IMR-90 (cell line): Measurements from ENCODE around the gene TFB2M. TPM values are rescaled to one million over a fixed set of nuclear protein-coding genes. Genes with fewer than 3 reads are reported as not detected.
A peak's percentile ranks its signal among the peaks of the same experiment; 100 is the strongest.

Experiments used
- ATAC-seq: fragments of 200-7000 bp; cut with Tn5 transposase; 2 replicates; pipeline ENCODE4 v1.9.1; 2020; ENCODE audit warnings: low read depth, mild to moderate bottlenecking, moderate library complexity
- BruUV-seq: library from RNA; stranded (reverse); fragments of 400-500 nt; replicated peaks from 2 replicates; lab custom pipeline; 2021; lab: Mats Ljungman, UMichigan
- CTCF ChIA-PET: fragments of 300-600 bp; formaldehyde crosslinking; extraction: SDS; loops from one replicate; lab custom pipeline; 2021; ENCODE audit warnings: antibody characterized with exemption; lab: Yijun Ruan, JAX
- POLR2A ChIA-PET: fragments of 300-600 bp; sonication (Branson Sonifier 250); formaldehyde crosslinking; loops from one replicate; lab custom pipeline; 2022; ENCODE audit warnings: antibody characterized with exemption; ENCODE audit not compliant: unreplicated experiment; lab: Charles Lee
- DNase-seq: peaks from one replicate; pipeline ENCODE4 v3.0.0; 2013
- H2AFZ ChIP-seq: replicated peaks from 2 replicates; pipeline ENCODE3; 2013; ENCODE audit warnings: low read length, mild to moderate bottlenecking; ENCODE audit not compliant: poor library complexity
- H2AK5ac ChIP-seq: 2 replicates; pipeline ENCODE4 v1.6.1; 2013; ENCODE audit warnings: low read depth, low read length, inconsistent platforms
- H2AK9ac ChIP-seq: replicated peaks from 2 replicates; pipeline ENCODE3; 2013; ENCODE audit warnings: mild to moderate bottlenecking, low read depth, low read length, moderate library complexity; ENCODE audit not compliant: poor library complexity
- H2BK120ac ChIP-seq: 2 replicates; pipeline ENCODE4 v1.6.1; 2013; ENCODE audit warnings: low read depth, low read length, inconsistent platforms
- H2BK15ac ChIP-seq: 3 replicates; pipeline ENCODE4 v1.6.1; 2013; ENCODE audit warnings: low read depth, low read length, inconsistent platforms
- H2BK20ac ChIP-seq: 2 replicates; pipeline ENCODE4 v1.6.1; 2013; ENCODE audit warnings: low read depth, mild to moderate bottlenecking, inconsistent platforms, low read length, moderate library complexity
- H2BK5ac ChIP-seq: 2 replicates; pipeline ENCODE4 v1.6.1; 2013; ENCODE audit warnings: mild to moderate bottlenecking, low read depth, low read length, inconsistent platforms; ENCODE audit not compliant: poor library complexity, severe bottlenecking
- H3K14ac ChIP-seq: replicated peaks from 2 replicates; pipeline ENCODE4 v1.6.1; 2013; ENCODE audit warnings: low read depth, low read length, inconsistent platforms
- H3K18ac ChIP-seq: 2 replicates; pipeline ENCODE4 v1.6.1; 2013; ENCODE audit warnings: low read depth, low read length, control low read depth
- H3K23ac ChIP-seq: 2 replicates; pipeline ENCODE4 v1.6.1; 2013; ENCODE audit warnings: low read depth, low read length, inconsistent platforms
- H3K27ac ChIP-seq: 2 replicates; pipeline ENCODE4 v1.5.1; 2013; ENCODE audit warnings: mild to moderate bottlenecking, control low read depth, low read length; ENCODE audit not compliant: insufficient read depth
- H3K27me3 ChIP-seq: 2 replicates; pipeline ENCODE4 v1.6.1; 2013; ENCODE audit warnings: low read length; ENCODE audit not compliant: control insufficient read depth, insufficient read depth
- H3K36me3 ChIP-seq: 2 replicates; pipeline ENCODE4 v1.6.1; 2013; ENCODE audit warnings: low read length, mixed read lengths; ENCODE audit not compliant: control insufficient read depth, insufficient read depth
- H3K4ac ChIP-seq: 2 replicates; pipeline ENCODE4 v1.6.1; 2013; ENCODE audit warnings: low read depth, low read length, inconsistent platforms
- H3K4me1 ChIP-seq: 2 replicates; pipeline ENCODE4 v1.6.1; 2013; ENCODE audit warnings: low read length, mixed read lengths; ENCODE audit not compliant: control insufficient read depth, insufficient read depth
- H3K4me2 ChIP-seq: 2 replicates; pipeline ENCODE4 v1.6.1; 2013; ENCODE audit warnings: low read depth, mild to moderate bottlenecking, control low read depth, low read length, moderate library complexity
- H3K4me3 ChIP-seq: 2 replicates; pipeline ENCODE4 v1.5.1; 2013; ENCODE audit warnings: low read depth, mild to moderate bottlenecking, control low read depth, low read length, moderate library complexity; ENCODE audit not compliant: insufficient read depth
- H3K56ac ChIP-seq: 2 replicates; pipeline ENCODE4 v1.6.1; 2013; ENCODE audit warnings: low read length, inconsistent platforms; ENCODE audit not compliant: insufficient read depth; ENCODE audit errors: extremely low read depth
- H3K79me1 ChIP-seq, 2 experiments: 2 replicates each; pipeline ENCODE4 v1.6.1; 2013; ENCODE audit warnings: low read length in 2 of 2, inconsistent platforms in 1 of 2, low read depth in 1 of 2
- H3K9ac ChIP-seq: 2 replicates; pipeline ENCODE4 v1.6.1; 2013; ENCODE audit warnings: low read depth, low read length, control low read depth
- H3K9me1 ChIP-seq: 2 replicates; pipeline ENCODE4 v1.6.1; 2013; ENCODE audit warnings: low read length, inconsistent platforms; ENCODE audit not compliant: insufficient read depth
- H3K9me3 ChIP-seq: 2 replicates; pipeline ENCODE4 v1.6.1; 2013; ENCODE audit warnings: low read length; ENCODE audit not compliant: control insufficient read depth, insufficient read depth
- H4K20me1 ChIP-seq: 2 replicates; pipeline ENCODE4 v1.6.1; 2013; ENCODE audit warnings: low read length, inconsistent platforms; ENCODE audit not compliant: insufficient read depth
- H4K5ac ChIP-seq: 2 replicates; pipeline ENCODE4 v1.6.1; 2013; ENCODE audit warnings: mild to moderate bottlenecking, low read depth, low read length, control low read depth
- H4K8ac ChIP-seq, 2 experiments: 2 replicates each; pipeline ENCODE4 v1.6.1; 2013; ENCODE audit warnings: low read depth in 2 of 2, low read length in 2 of 2, control low read depth in 1 of 2, inconsistent platforms in 1 of 2
- H4K91ac ChIP-seq: 2 replicates; pipeline ENCODE4 v1.6.1; 2013; ENCODE audit warnings: low read depth, low read length, inconsistent platforms; ENCODE audit not compliant: insufficient read depth
- BHLHE40 ChIP-seq: fragments of 150-350 bp; IDR thresholded peaks from 2 replicates; pipeline ENCODE4 v1.6.1; 2016; ENCODE audit warnings: mild to moderate bottlenecking, low read depth, low read length
- CEBPB ChIP-seq: IDR thresholded peaks from 2 replicates; pipeline ENCODE4 v1.6.1; 2012; ENCODE audit warnings: low read depth, low read length, improper control_type of control experiment
- FOS ChIP-seq: fragments of 150-350 bp; IDR thresholded peaks from 2 replicates; pipeline ENCODE4 v1.6.1; 2016; ENCODE audit warnings: low read depth, low read length
- MAFK ChIP-seq: IDR thresholded peaks from 2 replicates; pipeline ENCODE4 v1.6.1; 2012; ENCODE audit warnings: low read depth, low read length, improper control_type of control experiment
- MXI1 ChIP-seq: IDR thresholded peaks from 2 replicates; pipeline ENCODE4 v1.6.1; 2012; ENCODE audit warnings: low read depth, mild to moderate bottlenecking, low read length, moderate library complexity, borderline replicate concordance
- NFE2L2 ChIP-seq: fragments of 150-350 bp; IDR thresholded peaks from 2 replicates; pipeline ENCODE4 v1.6.1; 2016; ENCODE audit warnings: low read depth, mild to moderate bottlenecking, low read length
- RAD21 ChIP-seq: IDR thresholded peaks from 2 replicates; pipeline ENCODE4 v1.6.1; 2012; ENCODE audit warnings: low read length, improper control_type of control experiment
- RCOR1 ChIP-seq: IDR thresholded peaks from 2 replicates; pipeline ENCODE4 v1.6.1; 2012; ENCODE audit warnings: mild to moderate bottlenecking, low read length, improper control_type of control experiment; ENCODE audit not compliant: insufficient replicate concordance
- RFX5 ChIP-seq: IDR thresholded peaks from 2 replicates; pipeline ENCODE4 v1.8.0; 2012; ENCODE audit warnings: low read depth, mild to moderate bottlenecking, low read length, moderate library complexity
- SMC3 ChIP-seq: fragments of 150-350 bp; IDR thresholded peaks from 2 replicates; pipeline ENCODE4 v1.6.1; 2016; ENCODE audit warnings: low read depth, mild to moderate bottlenecking, antibody characterized with exemption, low read length, moderate library complexity
- WGBS, 2 experiments: methylation state at CpG; one replicate each; pipeline versions ENCODE4 v1.1.5 to v1.1.7; 2013; ENCODE audit warnings: missing lambda C conversion rate in 2 of 2; ENCODE audit not compliant: insufficient read length in 1 of 2; ENCODE audit errors: extremely low coverage in 2 of 2; 5-methylcytosine and 5-hydroxymethylcytosine counted together
- dilution Hi-C: fragments of 300-500 bp; cut with HindIII; formaldehyde crosslinking; loops from one replicate; pipeline ENCODE4 v1.14.3; 2018; ENCODE audit warnings: low sequenced_read_pairs; ENCODE audit not compliant: unreplicated experiment
- in situ Hi-C: fragments of 300-500 bp; cut with MboI; formaldehyde crosslinking; loops from 3 replicates; pipeline ENCODE4 v1.14.3; 2019; ENCODE audit warnings: low sequenced_read_pairs, inconsistent platforms, mixed read lengths
- intact Hi-C: fragments of 100-400 bp; cut with micrococcal nuclease; formaldehyde crosslinking; loops from 2 replicates; pipeline ENCODE4 v1.10.0; 2022
- polyA plus RNA-seq, 3 experiments: library from polyadenylated mRNA; depleted of rRNA; stranded (reverse); fragments of >200 nt; gene quantifications; 2 replicates each; pipeline ENCODE4 v1.2.3, GENCODE V29; 2012; ENCODE audit warnings: low replicate concordance in 1 of 3
- total RNA-seq: library from RNA; depleted of rRNA; stranded (reverse); fragments of >200 nt; gene quantifications from 2 replicates; pipeline ENCODE4 v1.2.3, GENCODE V29; 2012
- TF ChIP-seq, protein P1 (sequence below): fragments of 150-350 bp; IDR thresholded peaks from 2 replicates; pipeline ENCODE4 v1.6.1; 2017; ENCODE audit warnings: mild to moderate bottlenecking, antibody characterized with exemption, low read length, low read depth

The TFB2M gene
- total and polyA plus RNA-seq, 2 of the 4 experiments (the other 2 are of a cell fraction), result 13.3 to 15.7 TPM

- H3K4ac ChIP-seq, result no peak overlapping the region
- no peak for ATAC-seq
- TF ChIP-seq CEBPB (no peak), BHLHE40 (no peak), RAD21 (no peak), NFE2L2 (no peak), RFX5 (no peak), SMC3 (no peak), MAFK (no peak), RCOR1 (no peak), MXI1 (no peak), FOS (no peak)
- TF ChIP-seq, protein P1, sequence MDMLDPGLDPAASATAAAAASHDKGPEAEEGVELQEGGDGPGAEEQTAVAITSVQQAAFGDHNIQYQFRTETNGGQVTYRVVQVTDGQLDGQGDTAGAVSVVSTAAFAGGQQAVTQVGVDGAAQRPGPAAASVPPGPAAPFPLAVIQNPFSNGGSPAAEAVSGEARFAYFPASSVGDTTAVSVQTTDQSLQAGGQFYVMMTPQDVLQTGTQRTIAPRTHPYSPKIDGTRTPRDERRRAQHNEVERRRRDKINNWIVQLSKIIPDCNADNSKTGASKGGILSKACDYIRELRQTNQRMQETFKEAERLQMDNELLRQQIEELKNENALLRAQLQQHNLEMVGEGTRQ, result no peak
Observed at GRCh38 chr1:246526915-246527314, 39.1 kb downstream of the TFB2M start.

More at GRCh38 chr1:246526915-246527314, 39.1 kb downstream of the TFB2M start:
- H3K36me3 ChIP-seq, result no peaks in the 10 kb centered on the region
- H2AFZ ChIP-seq, result no peak overlapping the region
- intact Hi-C loops (no loop called here), dilution Hi-C loops (no loop called here), in situ Hi-C loops (no loop called here)
- peak overlapping the region; percentile 40 to 74; a peak in 2 of 4 replicates for H4K8ac ChIP-seq
- peaks cover 10% of the 10 kb centered on the region for H3K9me3 ChIP-seq
- H3K27ac ChIP-seq, result no peak overlapping the region
- H3K23ac ChIP-seq, result no peak overlapping the region
- DNase-seq, result no peak
- H2BK120ac ChIP-seq, result no peak overlapping the region
- no peak overlapping the region for H2BK15ac ChIP-seq
- H3K27me3 ChIP-seq, result peaks cover 9% of the 10 kb centered on the region; the same call in 1 of the 2 replicates
- no peak overlapping the region for H3K4me3 ChIP-seq
- no peak overlapping the region for H4K5ac ChIP-seq
- no peaks in the 10 kb centered on the region for H4K20me1 ChIP-seq
- H4K91ac ChIP-seq, result no peak overlapping the region
- no peaks in the 10 kb centered on the region for H3K9me1 ChIP-seq
- no peak overlapping the region for H2BK20ac ChIP-seq
- no peak overlapping the region for H3K56ac ChIP-seq
- 67% methylated on average over 4 of the region's 7 CpGs; no CpG with 5 or more reads in 1 of the 2 experiments for WGBS, 2 experiments
- H2AK5ac ChIP-seq, result no peak overlapping the region
- ChIA-PET POLR2A (no interaction called here), CTCF (no interaction called here)
- H3K18ac ChIP-seq, result no peak overlapping the region
- no peak overlapping the region for H3K14ac ChIP-seq
- H3K79me1 ChIP-seq, result no peaks in the 10 kb centered on the region
- no TSS peak for BruUV-seq
- H3K4me2 ChIP-seq, result no peak overlapping the region
- no peak overlapping the region for H3K9ac ChIP-seq
- no peak overlapping the region for H2AK9ac ChIP-seq
- H3K4me1 ChIP-seq, result no peaks in the 10 kb centered on the region
- no peak overlapping the region for H2BK5ac ChIP-seq
